Measurements from ENCODE around the gene PIM3.
"Not testable (repeated sequence)": the region's sequence is repeated elsewhere in the genome, so short reads cannot be mapped to it uniquely, and the experiment has no call there.

Gene PIM3

DNA sequence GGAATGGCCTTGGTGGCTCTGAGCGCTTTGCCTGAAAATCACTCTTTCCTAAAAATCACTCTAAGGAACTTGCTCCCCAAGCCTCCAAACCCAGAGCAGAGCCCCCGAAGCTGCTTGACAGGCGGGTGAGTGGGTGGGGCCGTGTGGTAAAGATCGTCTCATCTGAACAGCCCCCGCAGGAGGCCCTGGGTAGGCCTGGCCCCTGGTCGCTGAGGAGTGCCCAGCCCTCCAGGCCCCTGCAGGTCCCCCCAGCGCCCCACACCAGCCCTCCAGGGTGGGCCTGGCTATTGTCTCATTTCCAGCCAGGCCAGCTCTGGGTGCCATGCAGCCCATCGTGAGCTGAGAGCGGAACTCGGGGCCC is 17.2 kb upstream of the PIM3 start:
- DNase-seq (ENCODE audit: low read depth in 2 of 2) = no peak

DNA sequence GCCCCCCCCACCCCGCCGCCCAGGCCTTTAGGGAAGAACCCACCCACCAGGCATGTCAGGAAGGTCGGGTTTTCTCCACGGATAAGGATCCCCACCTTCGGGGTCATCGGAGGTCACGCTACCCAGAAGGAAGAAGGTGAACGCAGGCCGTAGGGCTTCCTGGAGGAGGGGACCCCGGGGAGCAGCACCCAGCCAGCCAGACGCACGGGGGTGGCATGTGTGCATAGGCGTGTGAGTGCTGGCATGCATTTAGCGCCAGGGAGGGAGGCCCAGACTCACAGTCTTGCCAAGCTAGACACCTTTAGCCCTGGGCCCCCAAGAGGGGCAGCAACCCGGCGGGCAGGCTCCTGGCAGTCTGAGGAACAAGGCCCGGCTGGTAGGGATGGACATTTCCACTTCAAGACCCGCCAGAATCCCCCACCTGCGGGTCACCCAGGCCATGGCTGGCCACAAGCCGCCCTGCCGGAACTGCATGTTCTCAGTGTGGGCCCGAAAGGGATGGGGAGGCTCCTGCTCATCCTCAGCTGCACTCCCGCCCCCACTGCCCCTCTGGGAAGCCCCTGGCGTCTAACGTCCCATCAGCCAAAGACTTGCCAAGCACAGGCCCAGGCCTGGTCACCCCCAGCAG is 16.7 kb upstream of the PIM3 start:
- no peak for DNase-seq (ENCODE audit: low read depth in 2 of 2)

DNA sequence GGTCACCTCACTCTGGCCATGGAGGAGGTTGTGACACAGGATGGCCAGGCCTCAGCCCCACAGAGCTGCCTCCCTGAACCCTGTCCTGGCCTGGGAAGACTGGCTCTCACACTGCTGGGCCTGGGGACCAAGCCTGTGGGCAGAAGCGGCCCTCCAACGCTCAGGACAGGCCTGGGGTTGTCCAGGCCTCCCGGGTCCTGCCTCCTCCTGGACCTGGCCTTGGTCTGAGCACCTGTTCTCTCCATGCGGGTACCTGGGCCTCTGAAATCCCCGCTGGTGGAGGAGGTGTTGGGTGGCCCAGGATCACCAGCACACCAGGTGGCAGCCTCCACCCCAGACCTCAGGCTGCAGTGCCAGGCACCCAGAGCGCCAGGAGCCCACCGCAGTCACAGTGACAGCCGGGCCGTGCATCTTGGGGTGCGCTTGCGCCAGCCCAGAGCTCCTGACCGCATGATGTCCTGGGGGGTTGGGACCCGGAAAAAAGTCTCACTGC is 16.1 kb upstream of the PIM3 start:
- no peak for DNase-seq (ENCODE audit: low read depth in 2 of 2)

DNA sequence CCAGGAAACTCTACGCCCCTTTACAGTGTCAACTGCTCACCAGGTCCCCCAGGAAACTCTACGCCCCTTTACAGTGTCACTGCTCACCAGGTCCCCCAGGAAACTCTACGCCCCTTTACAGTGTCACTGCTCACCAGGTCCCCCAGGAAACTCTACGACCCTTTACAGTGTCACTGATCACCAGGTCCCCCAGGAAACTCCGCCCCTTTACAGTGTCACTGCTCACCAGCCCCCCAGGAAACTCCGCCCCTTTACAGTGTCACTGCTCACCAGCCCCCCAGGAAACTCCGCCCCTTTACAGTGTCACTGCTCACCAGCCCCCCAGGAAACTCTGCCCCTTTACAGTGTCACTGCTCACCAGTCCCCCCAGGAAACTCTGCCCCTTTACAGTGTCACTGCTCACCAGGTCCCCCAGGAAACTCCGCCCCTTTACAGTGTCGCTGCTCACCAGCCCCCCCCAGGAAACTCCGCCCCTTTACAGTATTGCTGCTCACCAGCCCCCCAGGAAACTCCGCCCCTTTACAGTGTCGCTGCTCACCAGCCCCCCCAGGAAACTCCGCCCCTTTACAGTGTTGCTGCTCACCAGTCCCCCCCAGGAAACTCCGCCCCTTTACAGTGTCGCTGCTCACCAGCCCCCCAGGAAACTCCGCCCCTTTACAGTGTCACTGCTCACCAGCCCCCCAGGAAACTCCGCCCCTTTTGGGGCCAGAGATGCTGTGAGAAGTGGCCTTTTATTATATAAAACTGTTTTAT is 15.4 kb upstream of the PIM3 start:
- DNase-seq (ENCODE audit: low read depth in 2 of 2) = not testable (repeated sequence)

DNA sequence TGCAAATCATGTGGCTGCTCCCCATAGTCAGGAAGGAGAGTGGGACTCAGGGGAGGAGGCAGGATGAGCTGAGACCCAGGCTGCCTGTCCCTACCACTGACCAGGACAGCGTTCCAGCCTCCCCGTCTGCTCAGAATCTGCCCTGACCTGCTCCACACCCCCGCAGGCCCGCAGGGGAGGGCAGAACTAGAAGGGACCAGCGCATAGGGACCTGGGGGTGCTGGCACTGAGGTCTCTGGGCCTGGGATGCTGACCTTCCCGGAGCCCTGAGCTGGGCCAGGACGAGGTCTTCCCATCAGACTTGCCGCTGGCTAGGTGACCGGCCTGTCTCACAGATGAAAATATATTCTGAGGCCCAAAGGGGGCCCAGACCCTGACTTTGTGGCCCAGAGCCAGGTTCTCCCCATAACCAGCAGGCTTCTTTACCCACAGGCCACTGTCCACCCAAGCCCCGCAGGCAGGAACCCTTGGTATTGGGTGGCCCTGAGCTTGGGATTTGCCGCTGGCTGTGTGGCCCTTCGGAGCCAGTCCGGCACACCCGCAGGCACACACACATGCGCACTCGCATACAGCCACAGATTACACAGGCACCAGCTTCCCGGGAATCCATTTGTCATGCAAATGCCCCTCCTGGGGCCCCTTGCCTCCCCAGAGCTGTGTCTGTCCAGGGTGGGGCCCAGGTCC is 13.8 kb upstream of the PIM3 start:
- no peak for DNase-seq (ENCODE audit: low read depth in 2 of 2)

DNA sequence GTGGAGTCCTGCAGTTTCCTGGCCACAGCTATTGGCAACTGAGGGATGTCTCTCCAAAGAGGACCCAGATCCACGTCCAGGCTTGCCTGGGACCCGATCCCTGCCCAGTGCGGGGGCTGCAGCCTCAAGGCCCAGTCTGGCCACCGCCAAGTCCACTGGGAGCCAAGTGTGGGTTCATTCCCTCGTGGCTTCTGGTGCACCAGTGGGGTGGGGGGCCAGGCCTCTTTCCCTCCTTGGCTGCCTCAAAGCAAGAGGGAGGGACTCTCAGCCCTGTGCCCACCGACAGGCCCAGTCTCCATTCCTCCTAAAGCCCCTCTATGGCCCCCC is 13.3 kb upstream of the PIM3 start:
- no peak for DNase-seq (ENCODE audit: low read depth in 2 of 2)

DNA sequence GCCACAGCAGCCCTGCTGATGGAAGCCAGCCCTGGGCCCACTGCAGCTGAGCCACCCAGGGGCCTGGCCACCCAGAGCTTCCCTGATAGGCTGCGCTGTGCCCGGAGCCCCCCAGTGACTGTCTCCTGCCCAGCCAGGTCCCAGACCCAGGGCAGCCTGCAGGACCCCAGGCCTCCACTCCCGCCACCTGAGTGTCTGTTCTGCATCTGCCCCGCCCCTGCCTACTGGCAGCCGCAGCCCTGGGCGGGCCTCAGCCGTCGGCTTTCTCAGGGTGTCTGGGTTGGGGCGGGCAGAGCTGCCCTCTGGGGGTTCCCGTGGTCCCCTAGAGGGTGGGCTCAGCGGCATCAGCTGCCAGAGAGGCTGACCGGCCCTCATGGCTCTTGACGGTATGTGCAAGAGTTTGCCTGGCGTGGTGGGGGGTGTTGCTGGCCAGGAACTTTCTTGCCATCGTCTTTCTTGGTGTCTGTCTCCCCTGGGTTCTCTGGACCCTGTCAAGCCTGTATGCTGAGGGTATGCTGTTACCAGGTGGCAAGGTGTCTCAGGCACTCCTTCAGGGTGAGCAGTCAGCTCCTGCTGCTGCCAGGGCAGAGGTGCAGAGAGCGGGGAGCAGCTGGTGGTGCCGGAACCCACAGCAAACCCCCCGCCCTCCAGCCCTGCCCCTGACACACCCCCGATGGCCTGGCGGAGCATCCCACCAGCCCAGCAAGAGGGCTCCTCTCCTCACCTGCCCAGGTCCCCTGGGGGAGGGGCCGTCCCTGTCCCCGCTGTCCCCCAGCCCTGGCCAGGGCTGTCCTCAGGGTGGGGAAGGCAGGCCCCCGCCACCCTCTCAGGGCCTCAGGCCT is 12.2 kb upstream of the PIM3 start:
- DNase-seq (ENCODE audit: low read depth in 2 of 2) = no peak

DNA sequence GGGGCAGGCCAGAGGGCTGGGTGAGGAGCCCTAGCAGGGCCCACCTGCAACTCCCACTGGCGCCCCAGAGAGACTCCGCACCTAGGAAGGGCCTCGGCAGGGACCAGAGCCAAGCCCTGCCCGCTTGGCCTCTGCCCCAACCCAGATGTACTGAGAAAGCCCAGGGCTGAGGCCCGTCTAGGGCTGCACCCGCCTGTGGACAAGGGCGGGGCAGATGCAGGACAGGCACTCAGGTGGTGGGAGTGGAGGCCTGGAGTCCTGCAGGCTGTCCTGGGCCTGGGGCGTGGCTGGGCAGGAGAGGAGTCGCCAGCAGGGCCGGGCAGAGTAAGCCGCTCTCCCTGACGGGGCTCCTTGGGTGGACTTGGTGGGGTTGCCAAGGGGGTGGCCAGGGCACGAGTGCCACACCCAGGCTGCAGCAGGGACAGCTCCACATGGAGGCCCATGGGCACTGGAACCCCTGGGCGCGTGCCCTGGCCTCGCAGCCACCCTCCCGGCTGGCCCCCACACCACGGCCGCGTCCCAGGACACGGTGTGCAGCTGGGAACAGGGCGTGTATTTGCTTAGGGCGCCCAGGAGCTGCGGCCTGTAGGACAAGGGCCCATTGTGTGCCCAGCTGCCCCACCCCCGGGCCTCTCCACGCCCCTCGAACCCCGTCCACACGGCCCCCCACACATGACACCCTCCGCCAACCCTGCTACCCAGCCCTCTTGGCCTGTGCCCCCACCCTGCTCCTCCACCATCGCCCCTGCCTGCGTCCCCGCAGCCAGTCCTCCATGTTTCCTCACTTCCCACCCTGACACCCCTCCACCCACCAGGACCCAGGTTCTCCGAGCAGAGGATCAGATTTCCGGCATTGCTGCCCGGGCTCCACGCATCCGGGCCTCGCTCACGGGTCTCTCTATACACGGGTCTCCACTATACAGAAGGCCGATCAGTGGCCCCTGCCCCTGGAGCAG is 11.3 kb upstream of the PIM3 start:
- DNase-seq (ENCODE audit: low read depth in 2 of 2) = no peak

DNA sequence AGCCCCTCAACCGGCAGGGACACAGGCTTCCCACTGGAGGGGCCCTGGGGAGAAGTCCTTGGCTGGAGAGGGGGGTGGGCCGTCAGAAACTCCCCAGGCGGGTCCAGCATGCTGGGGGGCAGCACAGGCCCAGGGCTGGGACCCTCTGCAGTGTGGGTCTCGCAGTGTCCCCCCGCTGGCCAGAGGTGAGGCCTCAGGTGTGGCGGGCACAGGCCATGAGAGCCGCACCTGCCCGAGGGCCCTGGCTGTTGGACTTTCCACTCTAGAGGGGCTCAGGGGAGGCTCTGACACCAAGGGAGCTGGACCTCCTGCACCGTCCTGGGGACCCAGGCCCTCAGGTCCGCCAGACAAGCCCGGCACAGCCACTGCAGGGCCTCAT is 10.7 kb upstream of the PIM3 start:
- no peak for DNase-seq (ENCODE audit: low read depth in 2 of 2)

DNA sequence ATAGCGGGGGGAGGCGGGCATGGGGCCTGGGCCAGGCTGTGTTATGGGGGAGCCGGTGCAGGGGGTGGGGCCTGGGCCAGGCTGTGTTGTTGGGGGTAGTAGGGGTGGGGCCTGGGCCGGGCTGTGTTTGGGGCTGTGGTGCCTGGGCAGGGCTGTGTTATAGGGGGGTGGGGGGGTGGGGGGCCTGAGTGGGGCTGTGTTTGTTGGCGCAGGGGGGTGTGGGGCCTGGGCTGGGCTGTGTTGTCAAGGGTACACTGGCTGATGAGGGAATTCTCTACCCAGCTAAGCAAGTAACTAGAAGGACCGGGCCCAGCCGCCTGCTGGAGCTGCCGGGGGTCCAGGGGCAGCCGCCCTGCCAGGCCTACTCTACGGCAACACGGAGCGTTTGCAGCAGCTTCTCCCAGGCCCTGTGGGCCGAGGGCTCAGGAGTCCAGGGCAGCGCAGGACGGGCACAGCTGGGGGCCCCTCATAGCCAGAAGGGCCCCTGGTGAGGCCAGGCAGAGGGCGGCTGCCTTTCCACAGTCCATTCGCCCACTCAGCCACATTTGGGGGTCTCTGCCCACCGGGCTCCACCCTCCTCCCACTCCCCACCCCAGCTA is 10.1 kb upstream of the PIM3 start:
- DNase-seq (ENCODE audit: low read depth in 2 of 2) = no peak

DNA sequence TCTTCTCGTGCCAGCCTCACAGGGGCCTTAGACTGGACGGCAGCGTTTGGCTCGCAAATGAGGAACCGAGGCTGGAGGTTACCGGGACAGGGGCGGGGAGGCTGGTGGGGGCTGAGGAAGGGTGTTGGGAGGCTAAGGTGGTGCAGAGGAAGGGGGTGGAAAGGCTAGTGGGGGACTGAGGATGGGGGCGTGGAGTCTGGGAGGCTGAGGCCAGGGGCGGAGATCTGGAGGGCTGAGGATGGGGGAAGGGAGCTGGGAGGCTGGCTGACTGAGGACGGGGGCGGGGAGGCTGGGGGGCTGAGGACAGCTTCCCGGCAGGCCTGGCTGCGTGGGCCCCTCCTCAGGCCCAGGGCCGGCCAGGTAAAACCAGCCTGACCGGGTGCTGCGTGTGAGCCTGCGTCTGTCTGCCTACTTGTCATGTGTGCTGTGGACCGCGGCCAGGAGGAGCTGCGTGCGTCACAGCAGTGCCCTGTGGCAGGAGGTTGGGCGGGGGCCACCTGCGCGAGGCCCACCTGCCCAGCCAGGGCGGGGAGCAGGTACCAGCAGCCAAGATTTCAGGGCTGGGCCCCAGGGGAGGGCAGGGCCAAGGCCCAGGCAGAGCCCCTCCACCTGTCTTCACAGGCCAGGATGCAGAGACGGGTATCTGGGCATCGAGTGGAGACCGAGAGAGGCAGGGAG is 9.4 kb upstream of the PIM3 start:
- DNase-seq (ENCODE audit: low read depth in 2 of 2) = no peak

DNA sequence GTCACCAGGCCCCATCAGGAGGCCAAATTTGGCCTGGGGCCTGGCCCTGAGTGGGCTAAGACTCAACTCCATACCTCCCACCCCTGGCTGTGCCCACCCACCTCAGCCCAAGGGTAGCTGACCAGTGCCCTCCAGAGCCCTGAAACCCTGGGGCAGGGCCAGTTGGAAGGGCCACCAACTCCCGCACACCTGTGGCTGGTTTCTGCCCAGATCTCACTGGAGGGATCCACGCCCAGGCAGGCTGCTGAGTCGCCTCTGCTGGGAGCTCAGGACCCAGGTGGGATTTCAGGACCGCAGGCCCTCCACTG is 8.9 kb upstream of the PIM3 start:
- no peak for DNase-seq (ENCODE audit: low read depth in 2 of 2)

DNA sequence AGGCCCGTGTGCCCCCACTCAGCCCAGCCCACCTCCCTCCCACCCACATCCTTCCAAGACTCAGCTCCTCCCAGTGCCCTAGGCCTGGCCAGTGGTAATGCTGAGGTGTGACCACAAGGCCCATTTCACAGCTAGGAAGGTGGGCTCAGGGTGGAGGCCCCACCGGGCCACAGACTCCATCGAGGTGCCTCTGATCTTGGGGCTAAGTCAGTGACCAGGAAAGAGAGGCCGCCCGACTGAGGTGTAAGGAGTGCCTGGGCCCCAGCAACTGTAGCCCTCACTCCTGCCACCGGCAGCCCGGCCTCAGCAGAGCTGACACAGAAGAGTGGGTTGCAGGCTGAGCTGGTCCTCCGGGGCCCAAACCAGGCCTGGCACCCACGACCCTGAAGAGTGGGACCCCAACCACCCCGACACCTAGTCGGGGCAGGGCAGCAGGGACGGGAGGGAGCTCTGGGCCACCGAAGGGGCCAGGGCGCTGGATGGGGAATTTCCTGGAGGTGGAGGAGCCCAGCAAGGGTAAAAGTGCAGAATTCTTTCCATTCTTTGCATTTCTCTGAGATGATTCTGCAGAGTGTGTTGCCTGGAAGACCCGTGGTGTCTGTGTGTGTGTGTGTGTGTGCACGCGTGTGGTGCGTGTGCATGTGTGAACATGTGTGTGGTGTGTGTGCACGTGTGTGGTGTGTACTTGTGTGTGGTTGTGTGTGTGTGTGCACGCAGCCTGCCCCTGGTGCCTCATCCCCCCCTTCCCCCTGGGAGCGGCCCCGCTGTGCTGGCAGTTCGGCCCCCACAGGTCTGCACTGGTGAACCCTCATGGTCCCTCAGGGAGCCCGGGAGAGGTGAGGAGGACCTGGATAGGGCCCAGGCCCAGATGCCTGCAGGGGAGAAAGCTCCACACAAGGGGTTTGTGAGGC is 8.3 kb upstream of the PIM3 start:
- no peak for DNase-seq (ENCODE audit: low read depth in 2 of 2)

DNA sequence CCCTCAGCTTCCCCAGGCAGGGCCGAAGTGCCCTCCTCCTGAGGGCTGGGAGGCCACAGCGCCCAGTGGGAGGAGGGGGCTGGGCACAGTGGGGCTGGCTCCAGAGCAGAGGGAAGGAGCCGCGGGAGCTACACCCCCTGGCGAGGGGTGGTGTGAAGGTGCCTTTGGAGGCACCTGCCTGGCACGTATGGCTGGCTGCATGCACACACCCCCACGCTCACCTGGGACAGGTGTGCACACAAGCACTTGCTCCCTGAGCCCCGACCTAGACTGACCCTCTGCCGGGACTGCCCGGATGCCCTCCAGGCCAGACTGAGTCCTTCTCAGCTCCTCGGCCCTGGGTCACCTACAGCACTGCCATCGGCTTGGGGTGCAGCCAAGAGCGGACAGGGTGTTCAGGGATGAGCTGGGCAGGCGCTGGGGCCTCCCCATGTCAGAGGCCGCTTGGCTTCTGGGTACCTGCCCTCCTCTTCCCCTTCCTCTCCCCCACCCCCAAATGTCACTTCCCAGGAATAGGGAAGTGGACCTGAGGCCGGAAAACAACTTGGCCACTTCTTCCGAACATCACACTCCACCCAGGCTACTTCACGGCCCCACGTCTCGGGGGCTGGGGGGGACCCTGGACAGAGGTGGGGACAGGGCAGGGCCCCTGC is 7.4 kb upstream of the PIM3 start:
- DNase-seq (ENCODE audit: low read depth in 2 of 2) = no peak

DNA sequence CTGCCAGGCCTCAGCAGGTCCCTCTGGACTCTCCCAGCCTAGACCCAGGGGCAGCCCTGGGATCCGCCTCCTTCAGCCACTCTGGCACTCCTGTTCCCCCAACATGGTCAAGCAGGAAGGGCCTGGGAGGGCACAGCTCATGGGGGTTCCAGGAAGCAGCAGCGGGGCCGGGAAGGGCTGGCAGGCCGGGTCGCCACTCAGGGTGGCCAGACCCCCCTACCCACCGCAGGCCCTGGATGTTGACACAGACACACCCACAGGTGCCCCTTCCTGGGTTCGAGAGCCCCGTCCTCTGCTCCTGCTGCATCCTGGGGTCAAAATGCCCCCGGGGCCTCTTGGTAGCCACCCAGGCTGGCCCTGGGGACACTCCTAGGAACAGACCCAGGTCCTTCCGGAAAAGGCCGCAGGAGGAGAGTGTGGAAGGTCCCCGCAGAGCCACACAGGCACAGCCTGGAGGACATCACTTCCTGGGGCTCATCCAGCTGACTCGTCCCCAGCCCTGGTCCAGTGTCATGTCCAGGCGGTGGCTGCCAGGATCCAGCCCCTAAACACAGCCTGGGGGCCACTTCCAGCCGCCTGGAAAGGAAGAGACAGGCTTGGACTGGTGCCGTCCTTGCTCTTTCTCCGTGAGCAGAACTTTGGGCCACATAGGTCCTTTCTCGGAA is 6.8 kb upstream of the PIM3 start:
- no peak for DNase-seq (ENCODE audit: low read depth in 2 of 2)

DNA sequence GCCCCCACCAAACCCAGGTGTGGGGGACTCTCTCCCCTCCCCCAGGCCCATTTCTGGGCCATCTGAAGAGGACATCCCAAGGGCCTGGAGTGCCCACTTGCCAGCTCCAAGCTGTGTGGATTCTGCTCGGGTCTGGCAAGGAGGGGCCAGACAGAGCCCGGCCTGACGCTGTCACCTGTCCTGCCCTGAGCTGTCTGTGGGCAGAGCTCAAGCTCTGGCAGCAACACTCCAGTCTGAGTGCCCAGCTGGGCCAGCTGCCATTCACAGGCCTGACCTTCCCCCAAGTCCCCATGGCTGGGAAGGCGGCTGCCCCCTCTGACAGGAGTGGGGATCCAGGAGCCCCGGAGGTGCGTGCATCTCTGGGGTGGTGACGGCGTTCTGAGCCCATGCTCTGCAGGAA is 6.2 kb upstream of the PIM3 start:
- no peak for DNase-seq (ENCODE audit: low read depth in 2 of 2)

DNA sequence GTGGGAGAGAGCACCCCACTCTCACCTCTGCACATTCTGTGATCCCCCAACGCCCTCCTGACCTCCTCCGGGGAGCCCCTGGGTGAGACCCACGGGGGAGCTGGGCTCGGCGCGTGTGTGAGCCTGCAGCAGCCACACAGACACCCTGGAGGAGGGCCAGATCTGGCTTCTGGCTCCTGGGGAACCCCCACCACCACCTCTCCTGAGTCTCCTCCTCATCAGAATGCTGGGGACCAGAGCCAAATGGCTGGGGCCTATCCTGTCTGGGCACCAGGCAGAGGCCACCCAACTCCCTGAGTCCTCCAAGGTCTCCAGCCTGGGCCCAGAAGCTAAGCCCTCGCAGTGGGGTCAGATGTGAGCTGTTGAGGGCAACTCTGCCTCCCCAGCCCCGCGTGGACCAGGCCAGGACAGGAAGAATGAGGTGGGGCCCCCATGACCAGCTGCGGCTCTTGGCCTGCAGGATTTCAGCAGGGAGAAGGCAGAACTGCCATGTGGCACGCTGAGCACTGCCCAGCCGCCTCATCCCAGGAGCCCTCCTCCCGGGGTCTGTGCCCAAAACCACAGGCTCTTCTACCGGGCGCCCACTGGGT is 5.5 kb upstream of the PIM3 start:
- no peak for DNase-seq (ENCODE audit: low read depth in 2 of 2)

Measured in stimulated activated CD4-positive, alpha-beta T cell treated with anti-CD3 and anti-CD28 coated beads, Interleukin-12 subunit alpha, Interleukin-12 subunit beta, amount 100 ng/mL, for 24 hours (primary cell).